Uterus (tissue), 2 donors: ENCODE measurements around the gene LDLRAD4.

Experiments
- CTCF ChIP-seq, 4 experiments: fragments of 200-600 bp in 2 of 4; fragments of 450-650 bp in 2 of 4; sonication (generic) in 2 of 4; IDR thresholded peaks; one replicate each; pipeline ENCODE4 v1.5.1; 2016 to 2019; ENCODE audit warnings: antibody characterized with exemption in 4 of 4, mild to moderate bottlenecking in 2 of 4, moderate library complexity in 1 of 4
- POLR2A ChIP-seq, 2 donors: fragments of 450-650 bp; IDR thresholded peaks; one replicate each; pipeline ENCODE4 v1.6.1; 2016; ENCODE audit warnings: antibody characterized with exemption in 2 of 2, mild to moderate bottlenecking in 1 of 2, moderate library complexity in 1 of 2

GRCh38 chr18:13473751-13474150, 255.2 kb downstream of the LDLRAD4 start:
- no peak for TF ChIP-seq CTCF (IDR thresholded peaks at IDR 0.05)
- TF ChIP-seq POLR2A (IDR thresholded peaks at IDR 0.05): no peak
